Hematopoietic multipotent progenitor cell treated with erythropoietin and hydrocortisone succinate and interleukin-3 and kit ligand, for 15 days (in vitro differentiated cells): ENCODE measurements around the gene SMPDL3B.
"Not testable (repeated sequence)": the region's sequence is repeated elsewhere in the genome, so short reads cannot be mapped to it uniquely, and the experiment has no call there.

ENCODE experiments used
- DNase-seq: peaks from one replicate; pipeline ENCODE4 v3.0.0-alpha.2; 2015; ENCODE audit warnings: low spot score

The SMPDL3B gene

GRCh38 chr1:27970401-27970800 lies 35.6 kb downstream of the SMPDL3B start:
- DNase-seq: no peak

- DNase-seq: no peak
These were observed 36.9 kb downstream of the SMPDL3B start for GRCh38 chr1:27971674-27972073.

- DNase-seq: no peak
These were observed 37.3 kb downstream of the SMPDL3B start for GRCh38 chr1:27972141-27972540.

GRCh38 chr1:27973771-27974416 lies 39.1 kb downstream of the SMPDL3B start:
- DNase-seq: no peak

GRCh38 chr1:27974417-27974781 lies 39.6 kb downstream of the SMPDL3B start:
- no peak for DNase-seq

GRCh38 chr1:27979151-27979858 lies 44.5 kb downstream of the SMPDL3B start:
- peak; percentile 92 for DNase-seq

- no peak for DNase-seq
These were observed 45.0 kb downstream of the SMPDL3B start for GRCh38 chr1:27979859-27980201.

GRCh38 chr1:27980216-27980845 lies 45.5 kb downstream of the SMPDL3B start:
- no peak for DNase-seq

- DNase-seq: no peak
These were observed 46.3 kb downstream of the SMPDL3B start for GRCh38 chr1:27981145-27981544.

GRCh38 chr1:27990920-27991537 lies 56.2 kb downstream of the SMPDL3B start:
- DNase-seq: no peak

- DNase-seq: no peak
These were observed 57.5 kb downstream of the SMPDL3B start for GRCh38 chr1:27992276-27992675.

- DNase-seq: no peak
These were observed 58.4 kb downstream of the SMPDL3B start for GRCh38 chr1:27993241-27993640.

- DNase-seq: no peak
These were observed 59.3 kb downstream of the SMPDL3B start for GRCh38 chr1:27994060-27994459.

- not testable (repeated sequence) for DNase-seq
These were observed 59.7 kb downstream of the SMPDL3B start for GRCh38 chr1:27994526-27994925.

- no peak for DNase-seq
These were observed 64.3 kb downstream of the SMPDL3B start for GRCh38 chr1:27999055-27999454.

GRCh38 chr1:28002600-28002999 lies 67.8 kb downstream of the SMPDL3B start:
- no peak for DNase-seq

- not testable (repeated sequence) for DNase-seq
These were observed 68.3 kb downstream of the SMPDL3B start for GRCh38 chr1:28003117-28003516.
